ENCODE results near the gene SRGAP1.

The SRGAP1 gene

GRCh38 chr12:64081008-64081404 is 236.5 kb downstream of the SRGAP1 start:
- Histone ChIP-seq H3K36me3 (ENCODE audit: insufficient read depth, low read length) (peaks cover 65% of the 10 kb centered on the region), H3K9me3 (ENCODE audit: low read length) (no peaks in the 10 kb centered on the region), H3K27me3 (ENCODE audit: insufficient read depth, low read length) (no peaks in the 10 kb centered on the region), H2AFZ (ENCODE audit: low read depth, low read length) (no peak overlapping the region), H3K4me1 (ENCODE audit: insufficient read depth, low read length) (no peaks in the 10 kb centered on the region), H3K4me3 (ENCODE audit: low read length) (no peak overlapping the region)

- no peaks in the 10 kb centered on the region for H3K4me1 ChIP-seq (ENCODE audit: insufficient read depth, low read length)
- peaks cover 70% of the 10 kb centered on the region for H3K36me3 ChIP-seq (ENCODE audit: insufficient read depth, low read length)
These were observed 237.6 kb downstream of the SRGAP1 start for GRCh38 chr12:64082116-64082515.

GRCh38 chr12:64082866-64083268 is 238.4 kb downstream of the SRGAP1 start:
- Histone ChIP-seq H3K27me3 (ENCODE audit: insufficient read depth, low read length) (no peaks in the 10 kb centered on the region), H2AFZ (ENCODE audit: low read depth, low read length) (no peak overlapping the region), H3K9me3 (ENCODE audit: low read length) (no peaks in the 10 kb centered on the region), H3K4me1 (ENCODE audit: insufficient read depth, low read length) (peaks cover 3% of the 10 kb centered on the region), H3K4me3 (ENCODE audit: low read length) (no peak overlapping the region), H3K36me3 (ENCODE audit: insufficient read depth, low read length) (peaks cover 67% of the 10 kb centered on the region)

More at GRCh38 chr12:64082116-64082515, 237.6 kb downstream of the SRGAP1 start:
- no peak overlapping the region for H2AFZ ChIP-seq (ENCODE audit: low read depth, low read length)
- H3K4me3 ChIP-seq (ENCODE audit: low read length) = no peak overlapping the region
- H3K9me3 ChIP-seq (ENCODE audit: low read length) = no peaks in the 10 kb centered on the region
- no peaks in the 10 kb centered on the region for H3K27me3 ChIP-seq (ENCODE audit: insufficient read depth, low read length)

GRCh38 chr12:64083285-64084210 is 239.0 kb downstream of the SRGAP1 start:
- peaks cover 64% of the 10 kb centered on the region for H3K36me3 ChIP-seq (ENCODE audit: insufficient read depth, low read length)
- H2AFZ ChIP-seq (ENCODE audit: low read depth, low read length) = no peak overlapping the region
- no peaks in the 10 kb centered on the region for H3K27me3 ChIP-seq (ENCODE audit: insufficient read depth, low read length)
- H3K9me3 ChIP-seq (ENCODE audit: low read length) = no peaks in the 10 kb centered on the region
- H3K4me1 ChIP-seq (ENCODE audit: insufficient read depth, low read length) = peaks cover 5% of the 10 kb centered on the region
- H3K4me3 ChIP-seq (ENCODE audit: low read length) = no peak overlapping the region

GRCh38 chr12:64085154-64085553 is 240.7 kb downstream of the SRGAP1 start:
- Histone ChIP-seq H3K4me3 (ENCODE audit: low read length) (no peak overlapping the region), H3K9me3 (ENCODE audit: low read length) (no peaks in the 10 kb centered on the region), H3K4me1 (ENCODE audit: insufficient read depth, low read length) (peaks cover 5% of the 10 kb centered on the region), H2AFZ (ENCODE audit: low read depth, low read length) (no peak overlapping the region), H3K27me3 (ENCODE audit: insufficient read depth, low read length) (no peaks in the 10 kb centered on the region), H3K36me3 (ENCODE audit: insufficient read depth, low read length) (peaks cover 63% of the 10 kb centered on the region)

- Histone ChIP-seq H2AFZ (ENCODE audit: low read depth, low read length) (no peak overlapping the region), H3K4me1 (ENCODE audit: insufficient read depth, low read length) (peaks cover 5% of the 10 kb centered on the region), H3K27me3 (ENCODE audit: insufficient read depth, low read length) (no peaks in the 10 kb centered on the region), H3K36me3 (ENCODE audit: insufficient read depth, low read length) (peaks cover 54% of the 10 kb centered on the region), H3K4me3 (ENCODE audit: low read length) (no peak overlapping the region), H3K9me3 (ENCODE audit: low read length) (no peaks in the 10 kb centered on the region)
These were observed 241.5 kb downstream of the SRGAP1 start for GRCh38 chr12:64085996-64086395.

GRCh38 chr12:64086946-64087345 is 242.4 kb downstream of the SRGAP1 start:
- Histone ChIP-seq H3K4me1 (ENCODE audit: insufficient read depth, low read length) (peaks cover 8% of the 10 kb centered on the region), H3K4me3 (ENCODE audit: low read length) (no peak overlapping the region)

GRCh38 chr12:64087761-64088160 is 243.3 kb downstream of the SRGAP1 start:
- Histone ChIP-seq H2AFZ (ENCODE audit: low read depth, low read length) (no peak overlapping the region), H3K27me3 (ENCODE audit: insufficient read depth, low read length) (no peaks in the 10 kb centered on the region), H3K4me3 (ENCODE audit: low read length) (no peak overlapping the region), H3K36me3 (ENCODE audit: insufficient read depth, low read length) (peaks cover 47% of the 10 kb centered on the region), H3K9me3 (ENCODE audit: low read length) (no peaks in the 10 kb centered on the region), H3K4me1 (ENCODE audit: insufficient read depth, low read length) (peaks cover 10% of the 10 kb centered on the region)

More at GRCh38 chr12:64086946-64087345, 242.4 kb downstream of the SRGAP1 start:
- no peak overlapping the region for H2AFZ ChIP-seq (ENCODE audit: low read depth, low read length)
- no peaks in the 10 kb centered on the region for H3K27me3 ChIP-seq (ENCODE audit: insufficient read depth, low read length)
- peaks cover 55% of the 10 kb centered on the region for H3K36me3 ChIP-seq (ENCODE audit: insufficient read depth, low read length)
- H3K9me3 ChIP-seq (ENCODE audit: low read length) = no peaks in the 10 kb centered on the region

GRCh38 chr12:64088431-64089349 is 244.2 kb downstream of the SRGAP1 start:
- H3K27me3 ChIP-seq (ENCODE audit: insufficient read depth, low read length) = no peaks in the 10 kb centered on the region
- peaks cover 14% of the 10 kb centered on the region for H3K4me1 ChIP-seq (ENCODE audit: insufficient read depth, low read length)
- H3K4me3 ChIP-seq (ENCODE audit: low read length) = no peak overlapping the region
- H3K9me3 ChIP-seq (ENCODE audit: low read length) = no peaks in the 10 kb centered on the region
- no peak overlapping the region for H2AFZ ChIP-seq (ENCODE audit: low read depth, low read length)
- peaks cover 48% of the 10 kb centered on the region for H3K36me3 ChIP-seq (ENCODE audit: insufficient read depth, low read length)

- H3K36me3 ChIP-seq (ENCODE audit: insufficient read depth, low read length) = peaks cover 58% of the 10 kb centered on the region
- H3K4me1 ChIP-seq (ENCODE audit: insufficient read depth, low read length) = peaks cover 14% of the 10 kb centered on the region
- H3K9me3 ChIP-seq (ENCODE audit: low read length) = no peaks in the 10 kb centered on the region
- no peaks in the 10 kb centered on the region for H3K27me3 ChIP-seq (ENCODE audit: insufficient read depth, low read length)
- H3K4me3 ChIP-seq (ENCODE audit: low read length) = no peak overlapping the region
- no peak overlapping the region for H2AFZ ChIP-seq (ENCODE audit: low read depth, low read length)
These were observed 245.5 kb downstream of the SRGAP1 start for GRCh38 chr12:64090047-64090446.

GRCh38 chr12:64091186-64091585 is 246.7 kb downstream of the SRGAP1 start:
- Histone ChIP-seq H2AFZ (ENCODE audit: low read depth, low read length) (no peak overlapping the region), H3K27me3 (ENCODE audit: insufficient read depth, low read length) (no peaks in the 10 kb centered on the region), H3K36me3 (ENCODE audit: insufficient read depth, low read length) (peaks cover 58% of the 10 kb centered on the region), H3K4me3 (ENCODE audit: low read length) (no peak overlapping the region), H3K4me1 (ENCODE audit: insufficient read depth, low read length) (peaks cover 14% of the 10 kb centered on the region), H3K9me3 (ENCODE audit: low read length) (no peaks in the 10 kb centered on the region)

GRCh38 chr12:64092507-64093196 is 248.2 kb downstream of the SRGAP1 start:
- Histone ChIP-seq H3K4me1 (ENCODE audit: insufficient read depth, low read length) (peaks cover 14% of the 10 kb centered on the region), H3K4me3 (ENCODE audit: low read length) (no peak overlapping the region), H3K36me3 (ENCODE audit: insufficient read depth, low read length) (peaks cover 60% of the 10 kb centered on the region), H3K27me3 (ENCODE audit: insufficient read depth, low read length) (no peaks in the 10 kb centered on the region), H3K9me3 (ENCODE audit: low read length) (no peaks in the 10 kb centered on the region), H2AFZ (ENCODE audit: low read depth, low read length) (no peak overlapping the region)

All from neuron (in vitro differentiated cells).